NT2/D1 (cell line): ENCODE measurements around the gene STRIT1.

Source experiments
- DNase-seq: peaks from one replicate; pipeline ENCODE4 v3.0.0-alpha.2; 2011; ENCODE audit warnings: low read depth, low spot score
- H3K27me3 ChIP-seq: 2 replicates; pipeline ENCODE4 v1.6.0; 2011; ENCODE audit warnings: mild to moderate bottlenecking; ENCODE audit not compliant: insufficient read length, insufficient read depth
- H3K36me3 ChIP-seq: 2 replicates; pipeline ENCODE4 v1.6.1; 2011; ENCODE audit warnings: mild to moderate bottlenecking, low read length, mixed read lengths; ENCODE audit not compliant: insufficient read depth, insufficient read length
- H3K4me1 ChIP-seq: 2 replicates; pipeline ENCODE4 v1.5.1; 2011; ENCODE audit not compliant: insufficient read depth, insufficient read length
- H3K4me3 ChIP-seq: 2 replicates; pipeline ENCODE4 v1.5.1; 2011; ENCODE audit warnings: low read depth; ENCODE audit not compliant: insufficient read length
- H3K9ac ChIP-seq: 2 replicates; pipeline ENCODE4 v1.6.0; 2011; ENCODE audit warnings: low read depth; ENCODE audit not compliant: insufficient read length
- H3K9me3 ChIP-seq: 2 replicates; pipeline ENCODE4 v1.5.1; 2011; ENCODE audit warnings: mild to moderate bottlenecking, low read length; ENCODE audit not compliant: insufficient read depth
- SUZ12 ChIP-seq: IDR thresholded peaks from 2 replicates; pipeline ENCODE4 v1.6.1; 2011; ENCODE audit not compliant: insufficient read length, insufficient read depth; ENCODE audit errors: extremely low read depth
- YY1 ChIP-seq: IDR thresholded peaks from 2 replicates; pipeline ENCODE4 v1.6.1; 2011; ENCODE audit not compliant: insufficient read length, insufficient read depth
- ZNF274 ChIP-seq: IDR thresholded peaks from 2 replicates; pipeline ENCODE4 v1.6.1; 2011; ENCODE audit warnings: mild to moderate bottlenecking, low read depth, low read length

STRIT1 gene

DNA sequence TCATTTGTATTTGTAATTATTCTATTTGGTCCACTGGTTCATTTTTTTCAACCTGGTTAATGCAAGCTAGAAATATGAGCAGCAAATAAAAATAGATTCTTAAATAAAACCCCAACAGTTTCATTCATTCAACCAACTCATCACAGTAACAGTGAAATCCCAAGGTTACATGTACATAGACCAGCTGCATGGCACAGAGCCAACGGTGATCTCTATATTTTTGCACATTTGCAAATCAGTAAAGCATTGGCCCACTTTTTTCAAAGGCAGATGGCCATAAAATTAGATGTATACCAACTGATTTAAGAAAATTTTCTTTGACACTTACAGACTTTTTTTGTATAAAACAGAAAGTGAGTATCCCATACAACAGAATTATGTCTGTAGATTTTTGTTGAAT is 49.3 kb downstream of the STRIT1 start:
- Histone ChIP-seq H3K27me3 (no peaks in the 10 kb centered on the region), H3K9ac (no peak overlapping the region), H3K9me3 (no peaks in the 10 kb centered on the region), H3K4me1 (no peaks in the 10 kb centered on the region), H3K4me3 (no peak overlapping the region), H3K36me3 (no peaks in the 10 kb centered on the region)
- no peak for DNase-seq
- TF ChIP-seq ZNF274 (no peak), YY1 (no peak), SUZ12 (no peak)

DNA sequence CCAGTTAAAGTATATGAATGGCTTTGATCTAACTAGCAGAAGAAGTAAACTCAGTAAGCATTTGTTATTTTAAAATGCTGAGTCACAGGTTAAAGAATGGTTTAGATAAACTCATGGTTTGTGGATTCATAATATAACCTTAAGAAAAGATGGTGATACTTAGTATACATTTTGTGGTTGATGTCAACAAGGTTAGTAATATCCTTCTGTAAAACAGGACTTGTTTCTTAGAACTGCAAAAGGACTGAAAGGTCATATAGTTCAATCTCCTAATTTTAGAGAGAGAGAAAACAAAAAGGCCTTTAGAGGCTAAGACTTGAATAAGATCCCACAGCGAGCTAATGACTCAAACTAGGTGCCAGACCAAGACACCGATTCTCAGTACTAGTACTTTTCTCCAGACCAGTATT is 50.0 kb downstream of the STRIT1 start:
- Histone ChIP-seq H3K4me1 (no peaks in the 10 kb centered on the region), H3K36me3 (no peaks in the 10 kb centered on the region), H3K9ac (no peak overlapping the region), H3K27me3 (no peaks in the 10 kb centered on the region), H3K9me3 (no peaks in the 10 kb centered on the region), H3K4me3 (no peak overlapping the region)
- DNase-seq, result no peak
- TF ChIP-seq ZNF274, result no peak
- no peak for TF ChIP-seq SUZ12
- TF ChIP-seq YY1, result no peak

DNA sequence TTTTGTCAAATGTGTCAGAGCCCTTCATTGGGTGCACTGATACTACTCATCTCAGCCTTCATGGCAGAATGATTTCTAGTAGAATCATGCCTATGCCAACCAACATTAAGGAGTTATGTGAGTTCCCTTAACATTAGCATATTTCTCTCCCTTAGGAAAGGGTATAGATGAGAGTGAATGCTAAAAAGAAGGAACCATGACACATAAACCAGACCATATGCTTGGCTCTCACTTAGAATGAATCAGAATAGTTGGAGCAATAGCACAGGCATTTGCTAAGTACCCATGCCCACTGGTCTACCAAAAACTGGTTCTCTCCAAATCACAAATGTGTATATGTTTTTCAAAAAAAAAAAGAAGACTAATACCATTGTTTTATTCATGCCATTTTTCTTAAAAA is 51.1 kb downstream of the STRIT1 start:
- DNase-seq, result no peak
- no peak overlapping the region for H3K9ac ChIP-seq
- no peaks in the 10 kb centered on the region for H3K9me3 ChIP-seq
- TF ChIP-seq YY1, result no peak
- no peak for TF ChIP-seq ZNF274
- no peak for TF ChIP-seq SUZ12
- no peaks in the 10 kb centered on the region for H3K36me3 ChIP-seq
- H3K4me3 ChIP-seq, result no peak overlapping the region
- no peaks in the 10 kb centered on the region for H3K27me3 ChIP-seq
- no peaks in the 10 kb centered on the region for H3K4me1 ChIP-seq

DNA sequence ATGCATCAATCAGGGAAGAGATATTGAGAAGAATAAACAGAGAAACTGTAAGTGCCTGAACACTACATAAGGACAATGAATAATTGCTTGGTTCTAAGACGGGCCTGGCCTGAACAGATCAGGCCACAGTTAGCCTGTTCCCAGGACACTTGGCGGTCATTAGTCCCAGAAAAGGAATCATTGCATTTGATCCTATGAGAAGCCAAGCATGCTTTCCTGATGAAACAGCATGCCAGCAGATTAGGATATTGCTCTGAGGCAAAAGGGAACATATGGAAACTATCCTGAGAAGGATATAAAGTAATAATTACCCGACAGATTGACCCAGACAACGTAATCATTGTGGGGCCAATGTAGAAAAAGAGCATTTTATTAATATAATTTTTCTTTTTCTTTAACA is 51.9 kb downstream of the STRIT1 start:
- TF ChIP-seq ZNF274 (no peak), SUZ12 (no peak), YY1 (no peak)
- no peaks in the 10 kb centered on the region for H3K4me1 ChIP-seq
- DNase-seq, result no peak
- H3K27me3 ChIP-seq, result no peaks in the 10 kb centered on the region
- H3K9me3 ChIP-seq, result no peaks in the 10 kb centered on the region
- H3K4me3 ChIP-seq, result no peak overlapping the region
- H3K9ac ChIP-seq, result no peak overlapping the region
- H3K36me3 ChIP-seq, result no peaks in the 10 kb centered on the region
